H9 (cell line): ENCODE measurements around the gene HSD17B7. TPM values are rescaled to one million over a fixed set of nuclear protein-coding genes. Genes with fewer than 3 reads are reported as not detected.

ENCODE experiments used
- DNase-seq: peaks from one replicate; pipeline ENCODE4 v3.0.0-alpha.2; 2017
- H2AFZ ChIP-seq: one replicate; pipeline ENCODE4 v1.6.1; 2013; ENCODE audit warnings: mild to moderate bottlenecking, low read length, control low read depth, moderate library complexity
- H2AK5ac ChIP-seq: 2 replicates; pipeline ENCODE4 v1.6.1; 2013; ENCODE audit warnings: low read length, control low read depth, mixed read lengths; ENCODE audit not compliant: insufficient read length
- H2BK120ac ChIP-seq: one replicate; pipeline ENCODE4 v1.6.1; 2013; ENCODE audit warnings: low read depth, mild to moderate bottlenecking, low read length, control low read depth, inconsistent platforms; ENCODE audit not compliant: poor library complexity, severe bottlenecking
- H2BK12ac ChIP-seq: 2 replicates; pipeline ENCODE4 v1.6.1; 2013; ENCODE audit warnings: low read length, control low read depth, mixed read lengths, low read depth; ENCODE audit not compliant: insufficient read length
- H2BK15ac ChIP-seq: 2 replicates; pipeline ENCODE4 v1.6.1; 2013; ENCODE audit warnings: low read depth, low read length, control low read depth
- H2BK20ac ChIP-seq: one replicate; pipeline ENCODE4 v1.6.1; 2013; ENCODE audit warnings: low read depth, mild to moderate bottlenecking, low read length, control low read depth, inconsistent platforms; ENCODE audit not compliant: poor library complexity, severe bottlenecking
- H2BK5ac ChIP-seq: 2 replicates; pipeline ENCODE4 v1.6.1; 2013; ENCODE audit warnings: low read length, control low read depth, mixed read lengths; ENCODE audit not compliant: insufficient read length
- H3K14ac ChIP-seq: 2 replicates; pipeline ENCODE4 v1.6.1; 2013; ENCODE audit warnings: low read length, control low read depth; ENCODE audit not compliant: insufficient read depth
- H3K18ac ChIP-seq: 2 replicates; pipeline ENCODE4 v1.6.1; 2013; ENCODE audit warnings: low read depth, mild to moderate bottlenecking, mixed read lengths, low read length, control low read depth; ENCODE audit not compliant: insufficient read length
- H3K23ac ChIP-seq: 2 replicates; pipeline ENCODE4 v1.6.1; 2013; ENCODE audit warnings: low read length, control low read depth, mixed read lengths, low read depth; ENCODE audit not compliant: insufficient read length
- H3K23me2 ChIP-seq: 2 replicates; pipeline ENCODE4 v1.6.1; 2013; ENCODE audit warnings: low read depth, mild to moderate bottlenecking, mixed read lengths, low read length, control low read depth; ENCODE audit not compliant: insufficient read length, poor library complexity, severe bottlenecking
- H3K27ac ChIP-seq: 2 replicates; pipeline ENCODE4 v1.5.1; 2013; ENCODE audit warnings: low read length, control low read depth, mixed read lengths, low read depth; ENCODE audit not compliant: insufficient read length
- H3K27me3 ChIP-seq: 2 replicates; pipeline ENCODE4 v1.6.1; 2013; ENCODE audit warnings: low read length, control low read depth, inconsistent platforms; ENCODE audit not compliant: insufficient read depth
- H3K4ac ChIP-seq: 2 replicates; pipeline ENCODE4 v1.6.1; 2013; ENCODE audit warnings: low read depth, mild to moderate bottlenecking, control low read depth, inconsistent platforms, low read length, moderate library complexity
- H3K4me1 ChIP-seq: 2 replicates; pipeline ENCODE4 v1.6.1; 2013; ENCODE audit warnings: low read length, control low read depth, inconsistent platforms; ENCODE audit not compliant: insufficient read depth
- H3K4me2 ChIP-seq: 2 replicates; pipeline ENCODE4 v1.6.1; 2013; ENCODE audit warnings: low read length, control low read depth, mixed read lengths; ENCODE audit not compliant: insufficient read length, insufficient read depth
- H3K56ac ChIP-seq: 2 replicates; pipeline ENCODE4 v1.6.1; 2013; ENCODE audit warnings: low read depth, mild to moderate bottlenecking, mixed read lengths, low read length, control low read depth; ENCODE audit not compliant: insufficient read length
- H3K79me1 ChIP-seq: 2 replicates; pipeline ENCODE4 v1.6.1; 2013; ENCODE audit warnings: low read depth, mild to moderate bottlenecking, moderate library complexity, low read length, control low read depth, inconsistent platforms; ENCODE audit not compliant: insufficient read depth, poor library complexity, severe bottlenecking
- H3K79me2 ChIP-seq: 2 replicates; pipeline ENCODE4 v1.6.1; 2013; ENCODE audit warnings: low read length, control low read depth, inconsistent platforms; ENCODE audit not compliant: insufficient read depth
- H3K9ac ChIP-seq: 2 replicates; pipeline ENCODE4 v1.6.1; 2013; ENCODE audit warnings: low read length, control low read depth, mixed read lengths; ENCODE audit not compliant: insufficient read length; ENCODE audit errors: extremely low read depth
- H3K9me3 ChIP-seq: one replicate; pipeline ENCODE4 v1.6.1; 2013; ENCODE audit warnings: low read depth, low read length, inconsistent platforms; ENCODE audit not compliant: control insufficient read depth
- H3T11ph ChIP-seq: one replicate; pipeline ENCODE4 v1.6.1; 2013; ENCODE audit warnings: mild to moderate bottlenecking, low read length, control low read depth, inconsistent platforms
- H4K20me1 ChIP-seq: one replicate; pipeline ENCODE4 v1.6.1; 2013; ENCODE audit not compliant: control insufficient read depth, insufficient read length, insufficient read depth
- H4K5ac ChIP-seq: 2 replicates; pipeline ENCODE4 v1.6.1; 2013; ENCODE audit warnings: low read depth, mild to moderate bottlenecking, mixed read lengths, low read length, control low read depth; ENCODE audit not compliant: insufficient read length
- H4K8ac ChIP-seq: replicated peaks from 2 replicates; pipeline ENCODE4 v1.6.1; 2013; ENCODE audit warnings: low read length, control low read depth, mixed read lengths, low read depth; ENCODE audit not compliant: insufficient read length
- H4K91ac ChIP-seq: 2 replicates; pipeline ENCODE4 v1.6.1; 2013; ENCODE audit warnings: low read depth, mild to moderate bottlenecking, moderate library complexity, mixed read lengths, low read length, control low read depth; ENCODE audit not compliant: insufficient read length
- H3K27ac Mint-ChIP-seq, 3 experiments: 2 replicates in 2 of 3; 3 replicates in 1 of 3; pipeline ENCODE4 v1.8.0; 2020 to 2021; ENCODE audit warnings: mixed read lengths in 3 of 3, mild to moderate bottlenecking in 1 of 3, moderate library complexity in 1 of 3
- H3K27me3 Mint-ChIP-seq: 2 replicates; pipeline ENCODE4 v1.8.0; 2021; ENCODE audit warnings: low read depth, mild to moderate bottlenecking, moderate library complexity, mixed read lengths
- H3K36me3 Mint-ChIP-seq, 3 experiments: 2 replicates in 2 of 3; 3 replicates in 1 of 3; pipeline ENCODE4 v1.8.0; 2020 to 2021; ENCODE audit warnings: low read depth in 3 of 3, mixed read lengths in 3 of 3; ENCODE audit not compliant: insufficient read depth in 1 of 3
- H3K4me1 Mint-ChIP-seq, 2 experiments: 2 replicates each; pipeline ENCODE4 v1.8.0; 2020; ENCODE audit warnings: mixed read lengths in 2 of 2
- H3K4me3 Mint-ChIP-seq, 2 experiments: 2 replicates in 1 of 2; 3 replicates in 1 of 2; pipeline ENCODE4 v1.8.0; 2020 to 2021; ENCODE audit warnings: mild to moderate bottlenecking in 2 of 2, mixed read lengths in 2 of 2, moderate library complexity in 1 of 2
- H3K9me3 Mint-ChIP-seq, 2 experiments: 2 replicates in 1 of 2; 3 replicates in 1 of 2; pipeline ENCODE4 v1.8.0; 2020; ENCODE audit warnings: mild to moderate bottlenecking in 2 of 2, mixed read lengths in 2 of 2, moderate library complexity in 1 of 2
- CTCF ChIP-seq: fragments of 200-600 bp; sonication (generic); conservative IDR thresholded peaks from 3 replicates; pipeline ENCODE4 v1.8.0; 2021; ENCODE audit warnings: antibody characterized with exemption, mild to moderate bottlenecking
- WGBS: extraction: QIAGEN DNeasy Blood & Tissue Kit; methylation state at CpG from one replicate; pipeline ENCODE4 v1.1.7; 2013; ENCODE audit warnings: missing lambda C conversion rate, low lambda C conversion rate, mixed read lengths; ENCODE audit not compliant: insufficient read length; ENCODE audit errors: extremely low coverage; 5-methylcytosine and 5-hydroxymethylcytosine counted together
- total RNA-seq: library from RNA; stranded (reverse); gene quantifications from 2 replicates; pipeline ENCODE4 v1.2.1, GENCODE V29; 2021

Gene HSD17B7
- total RNA-seq, 1 experiment from 2014 or later = 26.2 TPM

DNA sequence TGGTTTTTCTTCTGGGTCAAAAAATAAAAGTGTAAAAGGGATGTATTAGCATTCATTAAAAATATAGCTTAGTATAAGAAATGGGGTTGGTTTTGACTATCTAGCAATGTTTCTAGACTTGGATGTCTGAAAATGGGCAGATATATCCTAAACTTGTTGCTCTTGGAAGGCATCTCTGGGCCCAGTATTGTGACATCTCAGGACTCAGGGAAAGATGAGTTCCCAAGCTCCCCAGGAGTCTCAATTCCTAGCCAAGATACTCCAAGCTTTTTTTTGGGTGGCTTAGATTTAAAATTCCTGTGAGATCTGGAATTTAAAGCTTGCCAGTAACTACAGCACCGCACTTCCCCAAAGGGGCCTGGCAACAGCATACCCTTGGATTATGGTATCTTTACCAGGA lies 11.5 kb upstream of the HSD17B7 start:
- Mint-ChIP-seq H3K36me3 (no peaks in the 10 kb centered on the region), H3K4me1 (peaks cover 6 to 8% of the 10 kb centered on the region in 2 experiments), H3K27ac (no peak overlapping the region; a peak in 1 of 7 replicates), H3K9me3 (no peaks in the 10 kb centered on the region), H3K4me3 (no peak overlapping the region), H3K27me3 (no peaks in the 10 kb centered on the region)
- no peaks in the 10 kb centered on the region for H3K79me1 ChIP-seq
- WGBS = no CpG with 5 or more reads among the region's 1 CpG
- no peak overlapping the region for H3K9ac ChIP-seq
- H2AK5ac ChIP-seq = no peak overlapping the region
- H3K9me3 ChIP-seq = no peaks in the 10 kb centered on the region
- H2BK15ac ChIP-seq = no peak overlapping the region
- no peak overlapping the region for H4K8ac ChIP-seq
- no peak overlapping the region for H3K14ac ChIP-seq
- H2AFZ ChIP-seq = no peak overlapping the region
- no peak overlapping the region for H2BK120ac ChIP-seq
- TF ChIP-seq CTCF = no peak
- H2BK12ac ChIP-seq = no peak overlapping the region
- no peak overlapping the region for H2BK5ac ChIP-seq
- no peak overlapping the region for H3K4ac ChIP-seq
- no peaks in the 10 kb centered on the region for H3K4me1 ChIP-seq
- no peaks in the 10 kb centered on the region for H3K23me2 ChIP-seq
- H3T11ph ChIP-seq = no peak overlapping the region
- no peak overlapping the region for H4K5ac ChIP-seq
- no peaks in the 10 kb centered on the region for H3K79me2 ChIP-seq
- no peak overlapping the region for H3K4me2 ChIP-seq
- H3K27ac ChIP-seq = no peak overlapping the region
- H3K27me3 ChIP-seq = no peaks in the 10 kb centered on the region
- no peak overlapping the region for H4K91ac ChIP-seq
- no peak for DNase-seq
- no peak overlapping the region for H3K18ac ChIP-seq
- no peak overlapping the region for H2BK20ac ChIP-seq
- no peaks in the 10 kb centered on the region for H4K20me1 ChIP-seq
- H3K56ac ChIP-seq = no peak overlapping the region
- H3K23ac ChIP-seq = no peak overlapping the region
